HG03469 (cell line): ENCODE results near the gene TEX35.

ENCODE experiments used
- ATAC-seq: cut with Tn5 transposase; IDR thresholded peaks from one replicate; pipeline ENCODE4 v1.9.1; 2021; ENCODE audit warnings: mild to moderate bottlenecking, moderate library complexity, moderate number of reproducible peaks; ENCODE audit not compliant: unreplicated experiment

Gene TEX35

DNA sequence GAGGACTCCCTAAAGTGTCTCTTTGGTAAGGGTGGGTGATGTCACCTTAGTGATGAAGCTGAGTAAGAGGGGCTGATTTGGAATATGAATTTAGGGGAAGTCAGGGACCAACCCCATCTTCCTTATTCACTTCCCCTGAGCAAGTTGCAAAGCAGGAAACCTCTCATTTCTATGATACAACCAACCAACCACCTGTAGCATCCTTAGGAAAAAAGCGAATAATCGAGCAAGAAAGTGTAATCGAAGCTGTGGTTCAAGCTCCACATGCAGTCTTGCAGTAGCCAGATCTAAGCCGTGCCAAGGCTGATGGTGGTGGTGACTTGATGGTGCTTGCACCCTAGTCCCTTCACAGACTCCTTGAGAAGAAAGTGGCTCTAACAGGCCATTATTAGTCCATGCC, 3.2 kb downstream of the TEX35 start:
- no peak for ATAC-seq

DNA sequence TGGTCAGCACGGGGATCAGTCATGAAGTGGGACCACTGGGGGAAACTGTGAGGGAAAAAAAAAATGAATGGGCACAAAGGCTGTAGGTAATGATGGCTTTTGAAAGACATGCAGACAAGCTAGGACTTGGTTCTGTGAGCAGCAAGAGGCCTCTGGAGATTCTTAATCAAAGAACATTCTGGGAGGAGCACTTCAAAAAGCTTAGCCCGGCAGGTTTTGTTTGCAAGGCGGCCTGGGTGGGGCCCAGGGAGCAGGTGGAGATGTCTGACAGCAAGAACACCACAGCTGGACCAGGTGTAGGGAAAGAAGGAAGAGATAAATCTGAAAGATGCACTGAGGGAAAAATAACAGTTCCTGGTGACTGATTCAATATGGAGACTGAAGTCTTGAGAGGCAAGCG, 6.0 kb downstream of the TEX35 start:
- ATAC-seq, result no peak

GRCh38 chr1:178520803-178521202, 7.9 kb downstream of the TEX35 start:
- no peak for ATAC-seq

- no peak for ATAC-seq
Observed at GRCh38 chr1:178521241-178521640, 8.3 kb downstream of the TEX35 start.

DNA sequence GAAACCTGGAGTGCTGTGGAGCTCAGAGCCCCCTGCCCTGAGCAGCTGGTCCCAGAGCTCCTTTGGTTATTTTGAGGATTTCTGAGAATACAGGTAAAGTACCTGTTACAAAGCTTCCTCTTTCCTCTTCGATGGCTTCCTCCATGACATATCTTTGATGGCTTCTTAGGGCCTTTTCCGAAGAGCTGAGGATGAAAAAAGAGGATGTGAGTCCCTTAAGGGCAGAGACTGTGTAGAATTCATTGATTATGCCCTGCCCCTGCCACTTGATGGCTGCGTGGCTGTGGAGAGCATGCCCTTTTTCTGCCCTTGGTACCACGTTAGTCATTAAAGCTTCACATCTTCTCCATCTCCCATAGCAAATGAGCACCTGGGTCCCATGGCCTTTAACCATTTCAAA, 14.2 kb downstream of the TEX35 start:
- ATAC-seq, result no peak

GRCh38 chr1:178528228-178528952, 15.5 kb downstream of the TEX35 start:
- ATAC-seq, result no peak

DNA sequence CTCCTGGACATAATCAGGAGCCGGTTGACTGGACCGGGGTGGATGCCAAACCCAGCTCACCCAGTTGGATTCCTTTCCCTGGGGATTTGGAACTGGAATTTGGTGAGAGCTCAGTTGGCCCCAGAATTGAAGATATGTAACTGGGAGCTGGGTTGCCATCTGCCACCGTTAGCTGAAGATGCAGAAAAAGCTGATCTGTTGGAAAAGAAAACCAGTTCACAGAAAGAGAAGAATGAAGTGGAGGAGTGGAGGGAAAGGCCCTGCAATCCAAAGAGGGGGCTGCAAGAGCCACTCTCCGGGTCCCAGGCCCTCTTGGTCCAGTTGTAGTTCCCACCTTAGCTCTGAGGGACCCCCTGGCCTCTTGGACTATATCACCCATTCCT, 16.0 kb downstream of the TEX35 start:
- ATAC-seq, result no peak

GRCh38 chr1:178529364-178530036, 16.6 kb downstream of the TEX35 start:
- ATAC-seq, result no peak

DNA sequence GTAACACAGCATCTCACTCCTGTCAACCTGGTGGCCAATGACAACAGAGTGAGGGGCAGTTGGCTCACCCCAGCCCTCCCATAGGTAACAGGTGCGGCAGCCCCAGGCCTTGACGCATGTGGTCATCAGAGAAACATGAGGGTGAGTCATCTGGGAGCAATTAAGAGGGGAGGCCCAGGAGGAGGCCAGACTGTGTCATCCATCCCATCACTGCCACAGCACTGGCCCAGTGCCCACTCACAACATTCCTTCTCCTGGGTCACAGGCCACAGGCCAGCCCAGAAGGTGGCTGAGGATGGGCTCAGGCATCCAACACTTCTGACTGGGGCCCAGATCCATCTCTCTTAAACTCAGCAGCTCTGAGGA, 17.1 kb downstream of the TEX35 start:
- ATAC-seq, result no peak

- ATAC-seq, result no peak
Observed at GRCh38 chr1:178530502-178530901, 17.6 kb downstream of the TEX35 start.

DNA sequence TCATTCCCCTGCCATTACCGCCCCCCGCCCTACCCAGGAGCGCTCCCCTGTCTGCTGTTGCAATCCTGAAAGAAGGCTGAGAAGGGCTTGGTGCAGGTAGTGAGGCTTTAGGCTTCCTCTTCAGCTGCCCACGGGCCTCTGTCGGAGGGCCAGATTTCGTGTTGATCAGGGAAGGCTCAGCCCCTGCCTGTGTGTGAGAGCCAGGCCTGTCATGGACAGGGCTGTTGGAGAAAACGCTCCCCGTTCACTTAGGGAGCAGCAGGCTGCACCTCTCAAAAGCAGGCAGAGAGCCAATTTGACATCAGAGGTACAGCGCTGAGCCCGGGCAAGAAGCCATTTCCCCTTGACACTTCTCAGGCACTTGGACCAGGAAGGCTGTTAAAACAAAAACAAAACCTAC, 19.0 kb downstream of the TEX35 start:
- ATAC-seq, result no peak

- no peak for ATAC-seq
Observed at GRCh38 chr1:178532392-178532791, 19.5 kb downstream of the TEX35 start.

GRCh38 chr1:178533121-178533946, 20.4 kb downstream of the TEX35 start:
- ATAC-seq, result no peak

GRCh38 chr1:178534137-178534868, 21.4 kb downstream of the TEX35 start:
- no peak for ATAC-seq

- no peak for ATAC-seq
Observed at GRCh38 chr1:178536329-178536728, 23.4 kb downstream of the TEX35 start.

- ATAC-seq, result no peak
Observed at GRCh38 chr1:178536844-178537371, 24.0 kb downstream of the TEX35 start.

DNA sequence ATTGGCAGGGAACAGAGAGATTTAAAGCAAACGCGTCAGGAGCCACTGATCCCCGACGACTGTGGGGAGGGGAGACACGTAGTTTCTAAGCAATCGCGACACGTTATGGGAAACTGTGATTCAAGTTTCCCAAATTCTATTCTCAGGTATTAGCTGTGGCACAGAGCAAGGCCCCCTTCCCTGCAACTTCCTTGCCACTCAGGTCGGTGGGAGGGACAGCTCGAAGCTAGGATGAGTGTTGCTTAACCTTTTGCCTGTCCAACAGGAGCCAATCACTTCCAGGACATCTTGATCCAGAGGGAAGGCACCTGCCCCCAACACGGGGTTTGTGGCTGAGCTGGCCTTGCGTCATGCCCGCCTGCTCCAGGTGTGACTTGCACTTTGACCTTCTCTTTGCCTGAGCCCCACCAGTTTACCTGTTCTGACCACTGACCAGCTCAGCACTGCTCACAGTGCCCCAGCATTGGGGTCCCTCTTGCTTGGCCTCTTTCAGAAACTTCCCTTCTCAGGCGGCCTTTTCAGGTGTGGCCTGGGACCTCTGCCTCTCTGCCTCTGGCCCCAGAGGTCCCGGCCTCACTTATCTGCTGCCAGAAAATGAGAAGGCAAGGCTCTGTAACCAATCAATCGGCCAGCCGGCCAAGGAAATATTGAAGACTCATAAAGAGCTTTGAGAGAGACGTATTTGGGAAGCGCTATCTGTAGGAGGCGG, 24.6 kb downstream of the TEX35 start:
- ATAC-seq, result no peak

DNA sequence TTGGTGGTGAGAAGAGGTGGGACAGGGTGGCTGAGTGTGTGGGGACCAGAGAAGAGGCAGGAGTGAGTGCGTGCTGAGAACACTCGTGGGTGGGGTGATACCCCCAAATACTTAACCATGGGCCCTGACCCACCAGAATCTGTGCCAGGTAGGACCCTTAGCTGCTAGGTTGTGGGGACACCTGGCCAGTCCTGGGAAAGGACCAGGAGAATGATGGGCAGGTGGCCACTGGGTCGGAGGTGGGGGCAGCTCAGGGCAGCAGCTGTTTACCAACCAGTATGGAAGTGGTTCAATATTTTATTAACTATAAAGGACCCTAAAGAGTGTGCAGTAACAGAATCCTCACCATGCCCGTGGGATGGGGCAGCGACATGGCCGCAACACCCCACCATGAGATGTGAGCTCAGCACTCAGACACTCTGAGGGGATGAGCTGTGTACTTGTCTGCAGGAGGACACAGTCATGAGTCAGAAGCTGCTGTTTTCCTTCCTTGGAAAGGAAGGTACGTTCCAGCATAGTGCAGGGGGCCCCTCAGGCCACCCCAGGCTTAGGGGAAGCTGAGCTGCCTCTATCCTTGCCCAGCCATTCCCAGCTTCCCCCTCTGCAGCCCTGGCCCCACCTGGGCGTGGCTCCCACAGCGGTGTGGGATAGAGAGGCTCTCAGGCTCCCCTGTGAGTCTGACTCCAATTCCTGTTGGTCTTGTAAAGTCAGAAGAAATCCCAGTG, 25.4 kb downstream of the TEX35 start:
- no peak for ATAC-seq

GRCh38 chr1:178539291-178539690, 26.4 kb downstream of the TEX35 start:
- ATAC-seq, result no peak

- no peak for ATAC-seq
Observed at GRCh38 chr1:178540204-178540603, 27.3 kb downstream of the TEX35 start.
